HepG2 (cell line): Measurements from ENCODE around the gene TFAM. TPM values are rescaled to one million over a fixed set of nuclear protein-coding genes. Genes with fewer than 3 reads are reported as not detected.

Experiments used
- ARID2 ChIP-seq: sonication (generic); formaldehyde crosslinking; IDR thresholded peaks from 2 replicates; pipeline ENCODE4 v1.8.1; 2022; ENCODE audit warnings: mild to moderate bottlenecking, missing genetic modification reagents, borderline replicate concordance
- ATF7 ChIP-seq, 2 experiments: fragments of 450-650 bp in 1 of 2; sonication (generic) in 1 of 2; formaldehyde crosslinking in 1 of 2; IDR thresholded peaks; 2 replicates each; pipeline versions ENCODE4 v1.4.0 to v1.6.1; 2016 to 2020; ENCODE audit warnings: antibody characterized with exemption in 1 of 2, mild to moderate bottlenecking in 1 of 2, missing genetic modification reagents in 1 of 2
- ATRX ChIP-seq: sonication (generic); formaldehyde crosslinking; IDR thresholded peaks from 2 replicates; pipeline ENCODE4 v1.4.0; 2020; ENCODE audit warnings: missing genetic modification reagents, borderline replicate concordance
- IRF2 ChIP-seq: IDR thresholded peaks from 2 replicates; pipeline ENCODE4 v1.6.1; 2018; ENCODE audit warnings: missing genetic modification reagents, missing compliant biosample characterization
- MEIS2 ChIP-seq: sonication (generic); formaldehyde crosslinking; IDR thresholded peaks from 2 replicates; pipeline ENCODE4 v1.9.0; 2021; ENCODE audit warnings: mild to moderate bottlenecking, missing genetic modification reagents
- NBN ChIP-seq: fragments of 450-650 bp; conservative IDR thresholded peaks from 2 replicates; pipeline ENCODE4 v1.6.1; 2017
- NR2F2 ChIP-seq: IDR thresholded peaks from 2 replicates; pipeline ENCODE4 v1.6.1; 2012; ENCODE audit warnings: low read depth, inconsistent platforms, borderline replicate concordance
- RARG ChIP-seq: sonication (generic); formaldehyde crosslinking; IDR thresholded peaks from 2 replicates; pipeline ENCODE4 v1.4.0; 2020; ENCODE audit warnings: low read depth, mild to moderate bottlenecking, missing genetic modification reagents
- RELA ChIP-seq: sonication (generic); formaldehyde crosslinking; IDR thresholded peaks from 2 replicates; pipeline ENCODE4 v1.4.0; 2020; ENCODE audit warnings: missing genetic modification reagents
- STAT5B ChIP-seq: sonication (generic); formaldehyde crosslinking; IDR thresholded peaks from 2 replicates; pipeline ENCODE4 v1.4.0; 2020; ENCODE audit warnings: missing genetic modification reagents
- ZMYM4 ChIP-seq: sonication (generic); formaldehyde crosslinking; IDR thresholded peaks from 2 replicates; pipeline ENCODE4 v1.8.1; 2023; ENCODE audit warnings: mild to moderate bottlenecking, missing genetic modification reagents
- ZNF207 ChIP-seq: fragments of 450-650 bp; IDR thresholded peaks from 2 replicates; pipeline ENCODE4 v1.6.1; 2016; ENCODE audit warnings: antibody characterized with exemption, borderline replicate concordance
- ZNF282 ChIP-seq: fragments of 450-650 bp; IDR thresholded peaks from 2 replicates; pipeline ENCODE4 v1.6.1; 2018; ENCODE audit not compliant: partially characterized antibody
- ZNF329 ChIP-seq: sonication (generic); formaldehyde crosslinking; IDR thresholded peaks from 2 replicates; pipeline ENCODE4 v1.9.0; 2021; ENCODE audit warnings: low read depth, mild to moderate bottlenecking, missing genetic modification reagents
- ZNF383 ChIP-seq: sonication (generic); formaldehyde crosslinking; IDR thresholded peaks from 2 replicates; pipeline ENCODE4 v1.4.0; 2020; ENCODE audit warnings: missing genetic modification reagents, mild to moderate bottlenecking, borderline replicate concordance
- ZSCAN31 ChIP-seq: sonication (generic); formaldehyde crosslinking; IDR thresholded peaks from 2 replicates; pipeline ENCODE4 v1.5.0; 2020; ENCODE audit warnings: low read depth, mild to moderate bottlenecking, missing genetic modification reagents
- polyA plus RNA-seq, 8 experiments: library from polyadenylated mRNA; depleted of rRNA in 3 of 8; stranded (reverse) in 7 of 8; unstranded in 1 of 8; fragments of >200 nt; fragmentation: Illumina TruSeq in 4 of 8; extraction: Trizol in 4 of 8; gene quantifications; 2 replicates each; pipeline versions ENCODE4 v1.2.1 to v1.2.3, GENCODE V29; 2011 to 2016; ENCODE audit warnings: low read depth in 4 of 8, missing spikeins in 1 of 8, mixed read lengths in 1 of 8; ENCODE audit not compliant: insufficient read depth in 1 of 8
- total RNA-seq, 5 experiments: library from RNA; depleted of rRNA; stranded (reverse); fragments of >200 nt; fragmentation: Illumina TruSeq; extraction: Trizol; gene quantifications; 2 replicates each; pipeline ENCODE4 v1.2.3, GENCODE V29; 2016; ENCODE audit warnings: low read depth in 1 of 5
- TF ChIP-seq, protein P1 (sequence below): fragments of 450-650 bp; IDR thresholded peaks from 2 replicates; pipeline ENCODE4 v1.6.1; 2016
- TF ChIP-seq, protein P2 (sequence below): sonication (generic); formaldehyde crosslinking; IDR thresholded peaks from 2 replicates; pipeline ENCODE4 v1.5.0; 2020; ENCODE audit warnings: mild to moderate bottlenecking, missing genetic modification reagents, borderline replicate concordance

TFAM gene
- total and polyA plus RNA-seq, 2 of the 13 experiments (the other 11 are each of a cell fraction or from before 2014, with no cell fraction given): 18.4 to 125 TPM

DNA sequence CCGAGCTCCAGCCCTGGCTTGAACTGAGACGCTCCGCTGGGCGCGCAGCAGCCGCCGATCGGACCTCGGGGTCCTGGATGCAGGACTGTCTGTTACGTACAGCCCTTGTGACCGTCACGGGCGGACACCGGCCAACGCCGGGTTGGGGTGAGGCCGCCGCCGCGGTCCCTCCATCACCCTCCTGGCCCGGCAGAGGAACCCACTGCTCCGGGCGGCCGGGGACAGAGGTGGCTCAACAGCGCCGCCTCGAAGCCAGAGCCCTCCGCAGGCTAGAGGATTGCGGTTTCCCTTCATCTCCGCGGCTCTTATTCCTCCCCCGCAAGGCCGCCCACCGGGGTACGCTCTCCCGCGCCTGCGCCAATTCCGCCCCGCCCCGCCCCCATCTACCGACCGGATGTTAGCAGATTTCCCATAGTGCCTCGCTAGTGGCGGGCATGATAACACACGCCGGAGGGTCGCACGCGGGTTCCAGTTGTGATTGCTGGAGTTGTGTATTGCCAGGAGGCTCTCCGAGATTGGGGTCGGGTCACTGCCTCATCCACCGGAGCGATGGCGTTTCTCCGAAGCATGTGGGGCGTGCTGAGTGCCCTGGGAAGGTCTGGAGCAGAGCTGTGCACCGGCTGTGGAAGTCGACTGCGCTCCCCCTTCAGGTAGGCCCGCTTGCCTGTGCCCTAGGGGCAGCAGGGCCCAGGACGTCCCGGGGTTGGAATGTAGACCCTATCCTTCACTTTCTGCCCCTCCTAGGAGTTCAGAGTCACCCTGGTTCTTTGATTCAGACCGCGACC is at the start of gene TFAM (continued):
- peak; percentile 89; the same call in 1 of the 2 replicates for TF ChIP-seq ARID2 (CRISPR knock-in tag)
- peak; percentile 75; the same call in 1 of the 2 replicates for TF ChIP-seq ZNF329 (CRISPR knock-in tag)
- no peak for TF ChIP-seq NBN
- no peak for TF ChIP-seq ATRX (CRISPR knock-in tag)
- no peak for TF ChIP-seq ZNF207
- no peak for TF ChIP-seq RELA (CRISPR knock-in tag)
- TF ChIP-seq, protein P1, sequence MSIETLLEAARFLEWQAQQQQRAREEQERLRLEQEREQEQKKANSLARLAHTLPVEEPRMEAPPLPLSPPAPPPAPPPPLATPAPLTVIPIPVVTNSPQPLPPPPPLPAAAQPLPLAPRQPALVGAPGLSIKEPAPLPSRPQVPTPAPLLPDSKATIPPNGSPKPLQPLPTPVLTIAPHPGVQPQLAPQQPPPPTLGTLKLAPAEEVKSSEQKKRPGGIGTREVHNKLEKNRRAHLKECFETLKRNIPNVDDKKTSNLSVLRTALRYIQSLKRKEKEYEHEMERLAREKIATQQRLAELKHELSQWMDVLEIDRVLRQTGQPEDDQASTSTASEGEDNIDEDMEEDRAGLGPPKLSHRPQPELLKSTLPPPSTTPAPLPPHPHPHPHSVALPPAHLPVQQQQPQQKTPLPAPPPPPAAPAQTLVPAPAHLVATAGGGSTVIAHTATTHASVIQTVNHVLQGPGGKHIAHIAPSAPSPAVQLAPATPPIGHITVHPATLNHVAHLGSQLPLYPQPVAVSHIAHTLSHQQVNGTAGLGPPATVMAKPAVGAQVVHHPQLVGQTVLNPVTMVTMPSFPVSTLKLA: peak; percentile 47
- 0 out of 2 replicates have a peak, but pooled peaks have one; percentile 27 for TF ChIP-seq ZNF383
- TF ChIP-seq ZMYM4 (CRISPR knock-in tag): peak; percentile 93
- TF ChIP-seq, protein P2, sequence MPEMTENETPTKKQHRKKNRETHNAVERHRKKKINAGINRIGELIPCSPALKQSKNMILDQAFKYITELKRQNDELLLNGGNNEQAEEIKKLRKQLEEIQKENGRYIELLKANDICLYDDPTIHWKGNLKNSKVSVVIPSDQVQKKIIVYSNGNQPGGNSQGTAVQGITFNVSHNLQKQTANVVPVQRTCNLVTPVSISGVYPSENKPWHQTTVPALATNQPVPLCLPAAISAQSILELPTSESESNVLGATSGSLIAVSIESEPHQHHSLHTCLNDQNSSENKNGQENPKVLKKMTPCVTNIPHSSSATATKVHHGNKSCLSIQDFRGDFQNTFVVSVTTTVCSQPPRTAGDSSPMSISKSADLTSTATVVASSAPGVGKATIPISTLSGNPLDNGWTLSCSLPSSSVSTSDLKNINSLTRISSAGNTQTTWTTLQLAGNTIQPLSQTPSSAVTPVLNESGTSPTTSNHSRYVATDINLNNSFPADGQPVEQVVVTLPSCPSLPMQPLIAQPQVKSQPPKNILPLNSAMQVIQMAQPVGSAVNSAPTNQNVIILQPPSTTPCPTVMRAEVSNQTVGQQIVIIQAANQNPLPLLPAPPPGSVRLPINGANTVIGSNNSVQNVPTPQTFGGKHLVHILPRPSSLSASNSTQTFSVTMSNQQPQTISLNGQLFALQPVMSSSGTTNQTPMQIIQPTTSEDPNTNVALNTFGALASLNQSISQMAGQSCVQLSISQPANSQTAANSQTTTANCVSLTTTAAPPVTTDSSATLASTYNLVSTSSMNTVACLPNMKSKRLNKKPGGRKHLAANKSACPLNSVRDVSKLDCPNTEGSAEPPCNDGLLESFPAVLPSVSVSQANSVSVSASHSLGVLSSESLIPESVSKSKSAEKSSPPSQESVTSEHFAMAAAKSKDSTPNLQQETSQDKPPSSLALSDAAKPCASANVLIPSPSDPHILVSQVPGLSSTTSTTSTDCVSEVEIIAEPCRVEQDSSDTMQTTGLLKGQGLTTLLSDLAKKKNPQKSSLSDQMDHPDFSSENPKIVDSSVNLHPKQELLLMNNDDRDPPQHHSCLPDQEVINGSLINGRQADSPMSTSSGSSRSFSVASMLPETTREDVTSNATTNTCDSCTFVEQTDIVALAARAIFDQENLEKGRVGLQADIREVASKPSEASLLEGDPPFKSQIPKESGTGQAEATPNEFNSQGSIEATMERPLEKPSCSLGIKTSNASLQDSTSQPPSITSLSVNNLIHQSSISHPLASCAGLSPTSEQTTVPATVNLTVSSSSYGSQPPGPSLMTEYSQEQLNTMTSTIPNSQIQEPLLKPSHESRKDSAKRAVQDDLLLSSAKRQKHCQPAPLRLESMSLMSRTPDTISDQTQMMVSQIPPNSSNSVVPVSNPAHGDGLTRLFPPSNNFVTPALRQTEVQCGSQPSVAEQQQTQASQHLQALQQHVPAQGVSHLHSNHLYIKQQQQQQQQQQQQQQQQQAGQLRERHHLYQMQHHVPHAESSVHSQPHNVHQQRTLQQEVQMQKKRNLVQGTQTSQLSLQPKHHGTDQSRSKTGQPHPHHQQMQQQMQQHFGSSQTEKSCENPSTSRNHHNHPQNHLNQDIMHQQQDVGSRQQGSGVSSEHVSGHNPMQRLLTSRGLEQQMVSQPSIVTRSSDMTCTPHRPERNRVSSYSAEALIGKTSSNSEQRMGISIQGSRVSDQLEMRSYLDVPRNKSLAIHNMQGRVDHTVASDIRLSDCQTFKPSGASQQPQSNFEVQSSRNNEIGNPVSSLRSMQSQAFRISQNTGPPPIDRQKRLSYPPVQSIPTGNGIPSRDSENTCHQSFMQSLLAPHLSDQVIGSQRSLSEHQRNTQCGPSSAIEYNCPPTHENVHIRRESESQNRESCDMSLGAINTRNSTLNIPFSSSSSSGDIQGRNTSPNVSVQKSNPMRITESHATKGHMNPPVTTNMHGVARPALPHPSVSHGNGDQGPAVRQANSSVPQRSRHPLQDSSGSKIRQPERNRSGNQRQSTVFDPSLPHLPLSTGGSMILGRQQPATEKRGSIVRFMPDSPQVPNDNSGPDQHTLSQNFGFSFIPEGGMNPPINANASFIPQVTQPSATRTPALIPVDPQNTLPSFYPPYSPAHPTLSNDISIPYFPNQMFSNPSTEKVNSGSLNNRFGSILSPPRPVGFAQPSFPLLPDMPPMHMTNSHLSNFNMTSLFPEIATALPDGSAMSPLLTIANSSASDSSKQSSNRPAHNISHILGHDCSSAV (CRISPR knock-in tag): no peak
- no peak; the same call in 1 of the 2 replicates for TF ChIP-seq STAT5B
- TF ChIP-seq NR2F2: peak; percentile 3; the same call in 1 of the 2 replicates
- no peak for TF ChIP-seq ATF7 (IDR thresholded peaks at IDR 0.05)
- peak; percentile 38; the same call in 1 of the 2 replicates for TF ChIP-seq ATF7 (CRISPR knock-in tag; IDR thresholded peaks at IDR 0.05)
- TF ChIP-seq RARG (CRISPR knock-in tag): no peak
- TF ChIP-seq ZNF282: no peak
- peak; percentile 79; the same call in 1 of the 2 replicates for TF ChIP-seq ZSCAN31 (CRISPR knock-in tag)
- TF ChIP-seq IRF2 (CRISPR knock-in tag): peak; percentile 60; the same call in 1 of the 2 replicates
- peak; percentile 43; the same call in 1 of the 2 replicates for TF ChIP-seq MEIS2 (CRISPR knock-in tag)
